M059J (cell line): Measurements from ENCODE around the gene SEMA3A. TPM values are rescaled to one million over a fixed set of nuclear protein-coding genes. Genes with fewer than 3 reads are reported as not detected.

Experiments
- DNase-seq: peaks from one replicate; pipeline ENCODE4 v3.0.0-alpha.2; 2012; ENCODE audit warnings: low read depth
- total RNA-seq: library from RNA; depleted of rRNA; stranded (reverse); fragments of >200 nt; shearing (Covaris generic); gene quantifications from 2 replicates; pipeline ENCODE4 v1.2.3, GENCODE V29; 2014

Gene SEMA3A
- total RNA-seq, 1 experiment from 2014 or later, result 20.1 TPM

DNA sequence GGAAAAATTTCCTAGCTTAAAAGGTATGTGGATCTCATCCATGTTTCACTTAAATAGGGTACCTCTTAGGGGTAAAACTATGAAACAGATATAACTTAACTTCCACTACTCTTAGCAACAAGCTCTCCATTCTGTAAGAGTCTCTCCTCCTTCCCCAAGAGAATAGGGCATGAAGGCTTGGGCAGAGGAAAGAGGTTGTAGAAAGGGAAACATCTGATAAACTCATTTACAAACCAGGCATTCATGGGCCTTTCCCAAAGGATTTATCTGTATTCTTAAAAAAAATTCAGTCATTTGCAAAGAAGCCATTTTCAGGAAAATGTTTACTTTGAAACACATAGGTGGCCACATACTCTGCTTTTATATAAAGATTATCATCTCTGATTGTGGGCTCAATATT lies 82.7 kb downstream of the SEMA3A start:
- DNase-seq, result no peak

DNA sequence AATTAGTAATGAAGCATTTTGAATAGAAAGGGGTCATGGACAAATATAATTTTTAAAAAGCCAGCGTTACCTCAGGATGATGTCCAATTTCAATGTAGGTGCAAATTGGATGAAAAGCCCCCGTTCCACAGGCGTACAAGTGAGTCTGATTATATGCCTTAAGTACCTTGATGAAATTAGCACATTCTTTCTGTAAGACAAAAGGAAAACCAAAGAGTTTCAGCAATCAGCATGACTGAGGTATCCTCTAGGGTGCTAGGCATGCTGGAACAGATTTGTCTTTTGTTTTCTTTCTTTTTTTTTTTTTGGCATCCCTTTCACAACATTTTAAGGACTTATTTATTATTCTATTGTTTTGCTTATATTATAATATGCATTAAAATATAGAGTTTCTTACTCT lies 84.2 kb downstream of the SEMA3A start:
- no peak for DNase-seq

DNA sequence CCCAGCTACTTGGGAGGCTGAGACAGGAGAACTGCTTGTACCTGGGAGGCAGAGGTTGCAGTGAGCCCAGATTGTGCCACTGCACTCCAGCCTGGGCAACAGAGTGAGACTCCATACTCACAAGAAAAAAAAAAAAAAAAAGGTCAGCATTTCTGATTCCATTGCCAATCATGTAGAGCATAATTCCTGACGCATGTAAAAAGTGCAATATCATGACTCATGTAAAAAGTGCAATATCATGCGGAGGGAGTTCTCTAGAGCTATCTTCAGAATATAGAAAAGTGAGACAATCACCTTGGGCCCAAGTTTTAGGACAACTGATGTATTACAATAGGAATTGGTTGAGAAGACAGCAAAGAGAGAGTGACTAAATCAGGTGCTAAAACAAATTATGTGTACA lies 85.8 kb downstream of the SEMA3A start:
- no peak for DNase-seq

DNA sequence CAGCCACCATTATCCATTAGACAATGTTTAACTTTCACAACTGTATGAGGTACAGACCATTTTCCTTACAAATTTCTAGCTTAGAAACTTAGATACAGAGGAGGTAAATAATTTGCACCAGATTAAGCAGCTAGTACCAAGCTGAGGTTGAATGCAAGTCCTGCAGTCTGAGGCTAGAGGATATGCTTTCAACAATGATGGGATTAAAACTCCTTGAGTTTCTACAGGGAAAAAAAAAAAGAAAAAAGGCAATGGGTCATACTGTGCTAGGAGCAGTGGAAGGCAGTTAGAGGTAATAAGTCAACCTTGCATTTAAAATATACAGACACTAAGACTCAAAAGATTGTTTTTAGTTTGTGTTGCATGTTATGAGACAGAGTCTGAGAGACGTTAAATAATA lies 86.5 kb downstream of the SEMA3A start:
- no peak for DNase-seq

DNA sequence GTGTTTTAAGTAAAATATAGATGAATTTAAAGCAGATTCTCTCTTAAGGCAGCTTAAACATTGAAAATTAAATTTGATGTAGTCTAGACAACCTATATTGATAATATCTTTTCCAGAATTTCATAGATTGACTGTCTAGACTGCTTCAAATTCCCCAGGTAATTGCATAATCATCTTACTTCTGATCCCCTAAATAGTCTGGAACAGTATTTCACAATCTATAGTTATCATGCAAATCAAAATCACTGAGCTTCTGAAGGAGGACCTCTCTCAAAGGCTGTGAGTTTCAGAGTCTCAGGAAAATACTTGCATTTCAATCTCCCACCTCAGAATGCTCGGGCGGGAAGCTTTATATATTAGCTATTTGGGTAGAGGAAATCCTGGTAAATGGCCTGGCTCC lies 87.3 kb downstream of the SEMA3A start:
- DNase-seq, result no peak

DNA sequence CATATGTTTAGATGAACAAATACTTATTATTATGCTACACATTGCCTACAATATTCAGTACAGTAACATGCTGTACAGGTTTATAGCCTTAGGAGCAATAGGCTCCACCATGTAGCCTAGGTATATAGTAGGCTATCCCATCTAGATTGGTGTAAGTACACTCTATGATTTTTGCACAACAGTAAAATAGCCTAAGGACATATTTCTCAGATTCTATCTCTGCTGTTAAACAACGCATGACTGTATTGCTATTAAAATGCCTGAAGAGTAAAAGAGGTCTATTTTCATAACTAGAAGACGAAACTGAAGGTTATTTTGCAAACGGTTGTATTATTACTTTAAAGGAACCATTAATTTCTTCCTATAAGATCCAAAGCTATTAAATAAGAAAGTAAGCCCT lies 88.3 kb downstream of the SEMA3A start:
- DNase-seq, result peak; percentile 6

DNA sequence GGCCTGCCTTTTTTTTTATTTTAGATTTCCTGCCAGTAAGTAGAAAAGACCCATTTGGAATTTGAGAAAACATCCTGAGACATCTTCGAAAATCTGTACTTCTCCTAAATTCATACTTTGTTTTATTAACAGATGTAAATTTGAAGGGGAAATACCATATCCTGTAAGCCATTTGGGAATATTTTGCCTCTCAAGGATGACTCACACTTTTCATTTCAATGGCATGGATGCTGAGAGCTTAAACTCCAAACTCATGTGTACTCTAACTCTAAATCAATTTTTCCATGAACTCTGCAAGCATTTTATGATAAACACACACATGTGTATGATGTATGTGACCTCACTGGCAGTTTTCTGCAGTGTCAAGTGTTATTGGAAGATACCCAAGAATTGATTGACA lies 89.0 kb downstream of the SEMA3A start:
- DNase-seq, result peak; percentile 24

DNA sequence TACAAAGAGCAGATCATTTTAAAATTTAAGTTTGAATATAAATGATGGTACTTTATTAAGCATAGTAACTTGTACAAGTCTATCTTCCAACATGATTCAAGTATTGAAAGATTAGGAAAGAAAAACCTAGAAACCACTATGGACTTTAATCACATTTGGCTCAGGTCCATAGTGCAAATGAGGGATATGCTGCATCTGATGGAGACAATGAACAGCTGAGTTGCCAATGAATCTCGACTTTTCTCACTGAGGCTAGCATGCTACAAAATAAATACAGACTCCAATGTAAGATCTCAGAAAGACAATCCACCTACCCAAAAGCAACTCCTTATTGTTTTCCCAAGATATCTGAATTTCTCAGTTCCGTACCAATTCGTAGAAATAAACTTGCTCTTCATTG lies 89.8 kb downstream of the SEMA3A start:
- no peak for DNase-seq

DNA sequence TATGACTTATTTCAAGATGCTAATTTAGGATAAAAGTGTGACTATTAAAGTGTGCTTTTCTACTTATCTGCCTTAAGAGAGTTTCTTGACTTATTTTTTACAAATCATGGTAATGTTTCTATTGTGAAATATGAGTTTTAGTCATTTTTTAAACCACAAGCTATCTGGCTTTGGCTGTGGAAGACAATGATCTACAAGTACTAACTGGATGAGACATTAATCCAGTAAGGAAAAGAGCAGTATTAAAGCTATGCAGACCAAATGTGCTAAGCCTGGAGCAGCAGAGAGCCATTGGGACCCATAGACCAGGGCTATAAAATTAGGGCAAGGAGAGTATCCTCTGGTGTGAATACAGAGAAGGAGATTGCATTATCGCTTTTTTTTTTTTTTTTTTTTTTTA lies 92.4 kb downstream of the SEMA3A start:
- DNase-seq, result no peak

DNA sequence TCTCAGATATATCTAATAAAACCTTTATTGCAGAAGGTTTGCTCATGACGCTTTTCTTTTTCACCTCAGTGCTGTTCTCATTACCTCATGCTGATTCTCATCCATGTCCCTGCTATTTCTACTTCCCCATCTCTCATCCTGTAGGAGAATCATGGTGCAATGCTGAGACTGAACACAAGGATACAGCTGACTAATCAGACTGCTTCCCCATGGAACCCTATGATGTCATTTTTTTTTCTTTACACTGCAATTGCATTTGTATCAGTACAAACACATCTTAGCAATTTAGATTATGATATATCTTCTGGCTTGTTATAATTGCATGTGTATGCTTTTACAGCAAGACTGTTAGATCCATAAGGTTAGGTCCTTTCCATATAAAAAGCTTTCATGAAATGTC lies 93.7 kb downstream of the SEMA3A start:
- DNase-seq, result peak; percentile 34

DNA sequence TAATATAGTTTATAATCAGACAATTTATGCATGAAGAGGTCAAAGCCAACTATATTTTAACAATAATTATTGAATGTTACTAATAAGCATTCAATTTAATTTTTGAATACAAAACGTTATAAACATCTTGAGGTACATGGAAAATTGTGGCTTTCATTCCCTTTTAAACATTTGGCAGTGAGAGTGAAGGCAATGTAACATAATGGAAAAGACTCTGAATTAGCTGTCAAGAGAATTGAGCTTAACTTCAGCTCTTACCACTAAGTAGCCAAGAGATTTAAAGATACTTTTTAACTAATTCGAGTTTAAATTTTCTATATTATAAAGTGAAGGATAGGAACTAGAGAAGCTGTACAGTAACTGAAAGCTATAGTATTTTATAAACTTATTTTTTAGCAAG lies 98.6 kb downstream of the SEMA3A start:
- no peak for DNase-seq

DNA sequence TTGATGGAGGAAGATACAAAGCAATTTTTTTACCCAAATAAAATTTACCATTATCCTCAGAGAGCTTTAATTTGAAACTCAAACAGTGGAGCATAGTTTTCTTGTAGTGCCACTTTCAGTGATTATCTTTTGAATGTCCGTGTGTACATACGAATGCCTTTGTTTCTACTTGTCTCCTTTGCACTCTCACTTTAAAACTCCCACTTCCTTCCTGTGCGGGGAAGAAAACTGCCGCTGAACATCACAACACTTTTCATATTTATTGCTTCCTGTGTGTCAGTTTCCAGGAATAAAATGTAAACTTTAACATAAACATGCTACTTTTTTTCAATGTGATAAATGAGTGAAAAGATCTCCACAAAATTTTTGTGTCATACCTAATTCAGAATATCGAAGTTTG lies 102.4 kb downstream of the SEMA3A start:
- no peak for DNase-seq

DNA sequence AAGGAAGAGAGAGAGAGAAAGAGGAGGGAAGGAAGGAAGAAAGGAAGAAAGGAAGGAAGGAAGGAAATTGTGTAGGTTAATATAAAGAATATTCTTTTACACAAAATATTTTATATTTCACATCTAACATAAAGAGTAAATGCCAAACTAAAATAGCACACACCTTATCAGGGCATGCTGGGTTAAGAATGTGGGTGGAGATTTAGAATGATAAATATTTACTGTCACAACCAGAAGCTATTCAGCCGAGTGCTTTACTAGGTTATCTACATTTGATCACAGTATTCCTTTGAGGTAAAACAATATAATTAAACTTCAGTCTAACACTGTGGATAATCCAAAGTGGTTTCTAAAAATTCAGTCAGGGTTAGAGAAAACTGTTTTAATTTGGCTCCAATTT lies 103.3 kb downstream of the SEMA3A start:
- no peak for DNase-seq

DNA sequence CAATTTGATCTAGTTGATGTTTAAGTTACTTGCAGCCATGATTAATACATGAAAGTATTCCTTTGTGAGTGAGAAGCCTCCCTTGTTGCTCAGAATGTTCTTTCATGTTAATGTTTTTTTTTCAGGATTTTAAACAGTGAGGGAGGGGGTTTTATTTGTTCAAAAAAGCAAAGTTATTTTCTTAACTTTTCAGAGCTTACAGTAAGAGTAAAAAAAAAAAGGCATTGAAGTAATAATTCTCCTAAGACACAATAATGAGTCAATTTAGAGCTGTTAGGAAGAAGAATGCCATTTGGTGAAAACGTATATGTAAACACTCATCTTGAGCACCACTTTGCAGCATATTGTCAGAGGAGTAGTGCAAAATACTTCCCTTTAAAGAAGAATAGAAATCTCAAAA lies 105.8 kb downstream of the SEMA3A start:
- DNase-seq, result no peak

DNA sequence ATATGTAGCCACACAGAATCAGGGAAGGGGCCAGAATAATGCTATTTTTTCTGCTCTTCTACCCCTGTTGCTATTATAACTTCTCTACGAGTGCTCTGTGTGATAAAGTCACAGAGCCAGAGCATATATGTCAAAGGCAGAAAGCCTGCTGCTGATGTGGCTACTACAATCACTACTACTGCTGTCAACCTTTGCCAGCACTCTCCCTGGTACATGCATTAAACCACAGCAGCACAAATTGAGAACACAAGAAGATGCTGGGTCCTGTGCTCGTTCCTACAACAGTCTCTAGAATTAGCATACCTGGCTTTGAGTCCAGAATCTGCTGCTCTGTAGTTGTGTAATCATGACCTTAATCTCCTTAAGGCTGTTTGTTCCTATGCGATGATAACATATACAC lies 108.6 kb downstream of the SEMA3A start:
- no peak for DNase-seq

DNA sequence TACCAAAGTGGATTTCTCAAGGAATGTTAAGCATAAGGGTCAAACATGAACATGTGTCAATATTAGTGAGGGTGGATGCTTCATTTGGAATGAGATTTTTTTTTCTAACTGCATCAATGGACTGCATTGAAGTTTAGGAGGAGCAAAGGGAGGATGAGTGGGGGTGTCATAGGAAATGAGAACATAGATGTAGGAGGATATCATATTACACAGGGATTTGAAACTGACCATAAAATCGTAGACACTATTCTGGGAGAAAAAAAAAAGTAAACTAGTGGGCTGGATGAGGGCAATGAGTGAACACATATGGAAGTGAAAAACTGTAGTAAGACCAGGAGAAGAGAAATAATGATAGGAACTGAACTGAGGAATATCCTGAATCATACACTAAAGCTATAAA lies 109.4 kb downstream of the SEMA3A start:
- peak; percentile 52 for DNase-seq

DNA sequence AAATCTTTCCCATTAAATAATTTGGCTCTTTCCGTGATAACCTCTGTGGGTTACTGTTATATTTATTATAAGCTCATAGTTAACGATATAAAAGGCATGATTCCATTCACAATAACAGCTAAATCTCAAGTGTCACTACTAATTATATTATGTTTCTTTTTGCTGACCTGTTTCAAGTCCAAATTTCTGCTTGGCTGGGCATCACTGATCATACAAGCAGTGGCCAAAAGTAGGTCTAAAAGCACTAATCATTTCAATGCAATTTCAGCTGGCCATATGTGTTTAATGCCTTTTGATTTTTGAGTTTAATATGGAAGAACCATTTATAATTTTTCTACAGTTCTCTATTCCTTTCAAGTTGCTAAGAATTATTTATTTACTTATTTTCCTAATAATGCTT lies 110.7 kb downstream of the SEMA3A start:
- no peak for DNase-seq

DNA sequence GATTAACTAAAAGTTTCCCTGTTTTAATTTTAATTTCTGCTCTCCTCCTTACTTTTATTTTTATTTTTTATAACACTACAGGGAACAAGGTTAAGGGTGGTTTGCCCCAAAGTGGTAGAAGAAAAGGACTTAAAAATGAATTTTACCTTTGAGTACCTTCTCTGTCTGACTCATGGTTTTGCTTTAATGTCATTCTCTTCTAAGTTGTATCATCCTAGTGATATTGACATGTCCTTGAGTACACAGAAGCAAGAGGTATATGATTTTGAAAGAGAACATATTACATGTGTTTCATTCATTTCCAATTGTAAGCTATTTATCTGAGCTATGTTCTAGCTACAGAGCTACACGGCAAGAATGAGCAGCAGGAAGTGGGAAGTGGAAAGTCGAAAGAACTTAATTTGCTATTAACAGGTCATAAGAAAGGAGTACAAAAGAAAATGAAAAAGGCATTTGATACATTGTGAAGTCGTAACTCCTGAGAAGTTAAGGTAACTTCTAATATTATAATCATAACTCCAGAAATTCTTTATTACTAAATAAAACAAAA lies 112.5 kb downstream of the SEMA3A start:
- no peak for DNase-seq

DNA sequence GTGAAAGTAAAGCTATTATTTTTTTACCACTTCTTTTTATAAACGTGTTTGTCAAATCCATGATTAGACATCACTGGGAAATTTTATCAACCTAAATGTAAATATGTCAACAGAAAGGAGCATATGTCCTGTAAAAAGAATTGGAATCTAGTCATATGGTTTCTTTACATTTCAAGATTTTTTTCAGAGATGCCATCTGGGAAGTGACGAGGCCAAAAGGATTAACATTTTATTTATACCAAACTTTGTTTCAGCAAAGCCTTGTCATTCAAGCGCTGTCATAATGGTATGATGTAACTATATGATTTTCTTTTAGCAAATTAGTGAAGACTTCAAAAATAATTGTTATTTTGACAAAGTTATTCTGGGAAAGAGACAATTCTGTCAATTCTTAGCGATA lies 117.3 kb downstream of the SEMA3A start:
- DNase-seq, result no peak

DNA sequence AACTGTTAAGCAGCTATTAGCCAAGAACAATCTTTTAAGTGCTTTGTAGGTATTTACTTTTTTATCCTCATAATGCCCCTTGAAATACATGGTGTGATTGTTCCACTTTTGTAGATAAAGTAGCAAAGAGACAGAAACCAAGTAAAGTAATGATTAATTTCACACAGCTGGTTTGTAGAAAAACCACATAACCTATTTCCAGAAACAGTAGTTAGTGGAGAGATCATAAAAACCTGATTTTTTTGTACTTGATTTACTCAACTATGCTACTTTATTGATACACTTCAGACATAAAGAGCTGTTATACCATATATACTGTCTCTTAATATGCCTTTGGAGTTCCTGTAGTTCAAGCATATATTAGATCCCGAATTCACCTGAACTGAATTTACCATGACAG lies 118.4 kb downstream of the SEMA3A start:
- no peak for DNase-seq

DNA sequence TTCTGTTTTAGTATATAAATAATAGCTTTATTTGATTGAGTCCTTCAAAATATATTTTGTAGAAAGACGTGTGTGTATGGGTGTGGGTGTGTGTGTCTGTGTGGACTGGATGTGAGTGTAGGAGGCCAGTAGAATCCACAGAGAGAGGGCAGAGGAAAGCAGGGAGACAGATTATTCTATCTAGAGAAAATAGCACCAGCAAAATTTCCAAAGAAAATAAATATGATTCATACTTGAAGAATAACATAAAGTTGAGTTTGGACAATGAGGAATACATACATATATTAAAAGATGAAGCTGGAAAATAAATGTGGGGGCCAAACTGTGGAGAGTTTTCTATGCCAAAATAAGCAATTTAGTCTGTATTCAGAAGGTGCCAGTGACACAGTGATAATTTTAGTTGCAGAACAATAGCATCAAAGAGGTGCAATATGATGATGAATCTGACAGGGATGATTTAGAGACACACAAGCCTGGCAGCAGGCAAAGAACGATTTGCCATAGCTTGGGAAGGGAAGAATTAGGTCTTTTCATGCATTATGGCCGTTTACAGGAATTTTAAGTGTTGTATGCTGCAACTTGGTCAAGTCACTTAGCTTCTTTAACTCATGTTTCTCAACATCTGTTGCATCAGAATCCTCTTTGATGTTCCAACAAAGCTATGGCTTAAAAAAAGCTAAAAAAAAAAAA lies 121.3 kb downstream of the SEMA3A start:
- DNase-seq, result no peak

DNA sequence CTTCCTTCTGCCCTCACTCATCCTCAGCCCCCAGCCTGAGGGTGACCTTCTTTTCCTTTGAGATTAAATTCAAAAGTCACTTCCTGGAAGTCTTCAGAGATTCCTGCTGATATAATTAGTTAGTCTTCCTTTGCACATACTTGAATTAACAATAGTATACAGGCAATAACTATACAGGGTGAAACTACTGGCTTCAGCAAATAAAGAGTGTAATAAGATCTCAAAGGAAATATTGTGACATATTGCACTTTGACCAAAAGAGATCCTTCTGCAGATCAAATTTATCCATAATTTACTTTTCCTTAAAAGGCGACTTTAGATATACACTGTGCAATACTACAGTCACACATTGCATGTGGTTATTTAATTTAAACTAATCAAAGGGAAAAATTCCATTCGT lies 123.8 kb downstream of the SEMA3A start:
- DNase-seq, result no peak

DNA sequence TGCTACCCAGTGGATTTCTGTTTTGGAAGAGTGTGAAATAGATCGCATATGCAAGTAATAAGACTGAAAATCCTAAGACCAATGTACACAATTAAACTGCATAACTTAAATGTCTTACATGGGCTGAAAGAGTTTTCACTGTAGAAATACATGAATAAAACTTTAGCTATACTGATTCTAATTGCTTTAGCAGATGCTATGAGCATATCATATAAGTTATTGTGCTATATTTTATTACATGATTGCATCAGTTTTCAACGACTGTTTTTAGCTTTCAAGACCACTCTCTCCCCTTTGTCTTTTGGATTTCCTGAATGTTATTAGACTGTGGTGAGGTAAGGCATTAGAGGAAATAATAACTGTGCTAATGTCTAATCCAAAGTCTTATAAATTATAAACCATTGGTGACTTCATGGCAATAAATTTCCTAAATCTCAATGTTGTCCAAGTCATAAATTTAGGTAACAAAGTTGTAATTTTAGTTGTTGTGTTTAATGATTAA lies 124.5 kb downstream of the SEMA3A start:
- no peak for DNase-seq

DNA sequence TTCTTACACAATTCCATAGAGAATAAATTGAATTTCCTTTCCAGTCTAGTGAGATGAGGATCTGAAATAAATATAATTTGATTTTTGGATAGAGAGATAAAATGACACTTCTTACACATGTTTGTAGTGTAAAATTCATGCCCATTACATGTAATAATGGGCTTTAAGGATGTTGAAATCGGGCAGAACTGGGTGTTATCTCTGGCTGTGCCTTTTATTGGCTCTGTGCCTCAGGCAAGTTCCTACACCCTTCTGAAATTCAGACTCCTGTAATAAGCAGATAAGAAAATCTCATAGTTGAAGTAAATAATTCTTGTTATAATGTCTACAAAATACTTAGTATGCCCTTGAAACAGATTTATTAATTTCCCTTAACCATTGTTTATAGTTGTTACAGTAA lies 125.6 kb downstream of the SEMA3A start:
- no peak for DNase-seq
